Measurements from ENCODE around the gene ST7L. TPM values are rescaled to one million over a fixed set of nuclear protein-coding genes. Genes with fewer than 3 reads are reported as not detected.

Gene ST7L
- total RNA-seq, 1 donor from 2014 or later: 16.7 TPM

DNA sequence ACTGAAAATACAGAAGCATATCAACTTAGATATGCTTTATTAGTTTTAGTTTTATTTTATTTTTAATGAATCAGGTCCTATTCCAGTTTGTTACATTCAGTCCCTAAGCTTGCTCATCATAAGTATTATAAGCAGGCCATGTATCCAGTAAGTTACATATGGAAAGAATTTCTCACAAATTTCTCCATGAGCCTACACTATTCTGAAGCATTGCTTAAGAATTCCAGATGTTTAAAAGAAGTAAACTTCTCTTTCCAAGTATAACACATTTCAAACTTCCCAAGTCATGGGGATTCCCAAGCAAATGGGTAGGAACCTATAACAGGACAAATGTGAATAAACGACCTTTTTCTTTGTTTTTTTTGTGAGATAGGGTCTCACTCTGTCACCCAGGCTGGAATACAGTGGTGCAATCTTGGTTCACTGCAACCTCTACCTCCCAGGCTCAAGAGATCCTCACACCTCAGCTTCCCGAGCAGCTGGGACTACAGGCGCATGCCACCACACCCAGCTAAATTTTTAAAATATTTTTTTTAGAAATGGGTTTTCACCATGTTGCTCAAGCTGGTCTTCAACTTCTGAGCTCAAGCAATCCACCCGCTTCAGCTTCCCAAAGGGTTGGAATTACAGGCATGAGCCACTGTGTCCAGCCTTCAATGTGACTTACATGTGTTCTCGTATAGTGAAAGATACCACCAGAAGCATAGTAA lies 39.0 kb downstream of the ST7L start:
- H3K27me3 ChIP-seq: no peaks in the 10 kb centered on the region
- intact Hi-C loops (cut with DNase I): no loop called here
- H3K27ac ChIP-seq: no peak overlapping the region
- H3K4me3 ChIP-seq: no peak overlapping the region
- no peak for DNase-seq (ENCODE audit: extremely low spot score in 2 of 2)
- no peaks in the 10 kb centered on the region for H3K9me3 ChIP-seq
- peaks cover 11% of the 10 kb centered on the region for H3K4me1 ChIP-seq
- peaks cover 0 to 16% of the 10 kb centered on the region in 2 donors for H3K36me3 ChIP-seq
- TF ChIP-seq CTCF (IDR thresholded peaks at IDR 0.05) (no peak), POLR2A (IDR thresholded peaks at IDR 0.05) (no peak), POLR2AphosphoS5 (IDR thresholded peaks at IDR 0.05; ENCODE audit: insufficient read depth in 1 of 2, low read depth in 1 of 2) (no peak)

DNA sequence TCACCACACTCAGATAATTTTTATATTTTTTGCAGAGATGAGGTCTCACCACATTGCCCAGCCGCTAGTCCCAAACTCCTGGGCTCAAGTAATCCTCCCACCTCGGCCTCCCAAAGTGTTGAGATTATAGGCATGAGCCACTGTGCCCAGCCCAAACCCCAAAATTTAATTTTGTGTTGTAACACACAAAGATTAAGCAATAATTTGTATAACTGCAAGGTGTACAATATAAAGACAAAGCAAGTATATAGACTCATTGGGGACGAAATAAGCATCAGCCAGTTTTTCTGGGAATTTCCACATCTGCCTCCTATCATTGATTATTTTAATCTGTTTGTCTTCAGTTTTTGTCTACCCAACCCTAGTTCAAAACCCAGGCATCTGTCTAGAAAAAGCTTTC lies 42.7 kb downstream of the ST7L start:
- no peak for DNase-seq (ENCODE audit: extremely low spot score in 2 of 2)
- no peaks in the 10 kb centered on the region for H3K4me1 ChIP-seq
- no peak overlapping the region for H3K27ac ChIP-seq
- no peaks in the 10 kb centered on the region for H3K27me3 ChIP-seq
- H3K9me3 ChIP-seq: no peaks in the 10 kb centered on the region
- intact Hi-C loops (cut with DNase I): no loop called here
- H3K36me3 ChIP-seq: peaks cover 0 to 38% of the 10 kb centered on the region in 2 donors
- no peak for TF ChIP-seq POLR2A (IDR thresholded peaks at IDR 0.05)
- no peak for TF ChIP-seq POLR2AphosphoS5 (IDR thresholded peaks at IDR 0.05; ENCODE audit: insufficient read depth in 1 of 2, low read depth in 1 of 2)
- TF ChIP-seq CTCF (IDR thresholded peaks at IDR 0.05): no peak
- H3K4me3 ChIP-seq: no peak overlapping the region

DNA sequence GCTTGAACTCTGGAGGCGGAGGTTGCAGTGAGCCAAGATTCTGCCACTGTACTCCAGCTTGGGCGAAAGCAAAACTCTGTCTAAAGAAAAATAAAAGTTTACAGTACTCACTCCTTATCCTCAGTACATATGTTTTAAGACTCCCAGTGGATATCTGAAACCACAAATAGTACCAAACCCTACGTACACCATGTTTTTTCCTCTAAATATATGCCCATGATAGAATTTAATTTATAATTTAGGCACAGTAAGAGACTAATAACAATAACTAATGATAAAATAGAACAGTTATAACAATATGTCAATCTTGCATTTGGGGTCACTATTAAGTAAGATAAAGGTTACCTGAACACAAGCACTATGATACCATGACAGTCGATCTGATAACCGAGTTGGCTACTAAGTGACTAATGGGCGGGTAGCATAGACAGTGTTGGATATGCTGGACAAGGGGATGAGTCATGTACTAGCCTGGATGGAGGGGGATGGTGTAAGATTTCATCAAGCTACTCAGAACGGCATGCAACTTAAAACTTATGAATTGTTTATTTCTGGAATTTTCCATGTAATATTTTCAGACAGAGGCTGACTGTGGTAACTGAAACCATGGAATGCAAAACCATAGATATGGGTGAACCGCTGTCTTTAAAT lies 43.7 kb downstream of the ST7L start:
- DNase-seq (ENCODE audit: extremely low spot score in 2 of 2): no peak
- H3K4me3 ChIP-seq: no peak overlapping the region
- TF ChIP-seq CTCF (IDR thresholded peaks at IDR 0.05): no peak
- TF ChIP-seq POLR2AphosphoS5 (IDR thresholded peaks at IDR 0.05; ENCODE audit: insufficient read depth in 1 of 2, low read depth in 1 of 2): no peak
- TF ChIP-seq POLR2A (IDR thresholded peaks at IDR 0.05): no peak
- H3K4me1 ChIP-seq: no peaks in the 10 kb centered on the region
- H3K27ac ChIP-seq: no peak overlapping the region
- H3K27me3 ChIP-seq: no peaks in the 10 kb centered on the region
- peaks cover 0 to 40% of the 10 kb centered on the region in 2 donors for H3K36me3 ChIP-seq
- no peaks in the 10 kb centered on the region for H3K9me3 ChIP-seq
- intact Hi-C loops (cut with DNase I): no loop called here

DNA sequence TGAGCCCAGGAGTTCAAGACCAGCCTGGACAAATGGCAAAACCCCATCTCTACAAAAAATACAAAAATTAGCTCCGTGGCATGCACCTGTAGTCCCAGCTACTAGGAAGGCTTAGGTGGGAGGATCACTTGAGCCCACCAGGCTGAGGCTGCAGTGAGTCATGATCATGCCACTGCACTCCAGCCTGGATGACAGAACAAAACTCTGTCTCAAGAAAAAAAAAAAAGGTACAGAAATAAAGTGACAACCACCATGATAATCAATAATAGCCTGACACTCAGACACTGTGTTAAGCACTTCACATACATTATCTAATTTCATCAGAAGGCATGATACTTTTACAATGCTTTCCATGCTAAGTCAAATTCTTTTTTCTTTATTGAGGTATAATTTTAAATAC lies 53.1 kb downstream of the ST7L start:
- intact Hi-C loops (cut with DNase I): no loop called here
- no peak for TF ChIP-seq POLR2AphosphoS5 (IDR thresholded peaks at IDR 0.05; ENCODE audit: insufficient read depth in 1 of 2, low read depth in 1 of 2)
- TF ChIP-seq POLR2A (IDR thresholded peaks at IDR 0.05): no peak
- no peak for TF ChIP-seq CTCF (IDR thresholded peaks at IDR 0.05)

GRCh38 chr1:112564081-112564480 lies 54.9 kb downstream of the ST7L start:
- Histone ChIP-seq H3K27ac (no peak overlapping the region), H3K27me3 (no peaks in the 10 kb centered on the region), H3K4me3 (no peak overlapping the region), H3K4me1 (no peaks in the 10 kb centered on the region), H3K9me3 (no peaks in the 10 kb centered on the region), H3K36me3 (peaks cover 0 to 5% of the 10 kb centered on the region in 2 donors)
- no peak for TF ChIP-seq POLR2A (IDR thresholded peaks at IDR 0.05)
- no peak for TF ChIP-seq CTCF (IDR thresholded peaks at IDR 0.05)
- TF ChIP-seq POLR2AphosphoS5 (IDR thresholded peaks at IDR 0.05; ENCODE audit: insufficient read depth in 1 of 2, low read depth in 1 of 2): no peak
- no peak for DNase-seq (ENCODE audit: extremely low spot score in 2 of 2)
- intact Hi-C loops (cut with DNase I): no loop called here

More for the DNA sequence above, 53.1 kb downstream of the ST7L start:
- no peak for DNase-seq (ENCODE audit: extremely low spot score in 2 of 2)
- no peak overlapping the region for H3K4me3 ChIP-seq
- no peaks in the 10 kb centered on the region for H3K27me3 ChIP-seq
- H3K36me3 ChIP-seq: peaks cover 0 to 9% of the 10 kb centered on the region in 2 donors
- H3K4me1 ChIP-seq: no peaks in the 10 kb centered on the region
- no peaks in the 10 kb centered on the region for H3K9me3 ChIP-seq
- no peak overlapping the region for H3K27ac ChIP-seq
